HG03025 (cell line): Measurements from ENCODE around the gene SNAPC2.
"Not testable (repeated sequence)": the region's sequence is repeated elsewhere in the genome, so short reads cannot be mapped to it uniquely, and the experiment has no call there.

ENCODE experiments used
- ATAC-seq: cut with Tn5 transposase; IDR thresholded peaks from one replicate; pipeline ENCODE4 v1.9.1; 2021; ENCODE audit warnings: mild to moderate bottlenecking, moderate library complexity; ENCODE audit not compliant: unreplicated experiment, low FRiP score

Gene SNAPC2

DNA sequence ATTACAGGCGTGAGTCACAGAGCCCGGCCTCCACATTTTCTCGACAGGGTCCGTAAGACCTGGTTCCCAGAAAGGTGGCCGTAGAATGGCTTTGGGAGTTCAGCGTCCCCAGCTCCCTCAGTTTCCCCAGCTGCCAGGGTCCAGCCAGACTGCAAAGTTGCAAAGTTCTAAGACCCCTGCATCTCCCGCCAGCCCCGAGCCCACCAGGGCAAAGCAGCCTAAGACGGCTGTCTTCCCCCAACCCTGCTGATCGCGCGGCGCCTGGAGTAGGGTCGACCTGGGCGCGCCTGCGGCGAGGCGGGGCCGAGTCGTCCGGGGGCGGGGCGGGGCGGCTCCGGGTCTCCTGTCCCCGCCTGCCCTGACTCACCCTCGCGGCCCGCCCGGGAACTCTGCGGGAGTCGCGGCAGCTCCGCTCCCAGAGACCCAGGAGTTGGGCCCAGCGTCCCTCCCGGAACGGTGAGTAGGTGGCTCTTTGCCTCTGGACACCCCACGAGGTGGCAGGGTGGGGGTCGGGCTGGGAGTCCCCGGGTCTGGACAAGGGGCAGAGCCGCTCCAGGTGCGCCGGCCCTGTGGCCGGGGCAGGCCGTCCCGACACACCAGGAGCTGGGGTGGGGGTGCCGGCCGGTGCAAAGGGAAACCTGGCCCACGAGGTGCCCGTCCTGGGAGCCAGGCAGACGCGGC, 31.9 kb upstream of the SNAPC2 start, which contains the start of gene LRRC8E:
TSS of gene LRRC8E (plus strand) at position 366 of the 681 bp plus-strand sequence. CDS start 7,094 bp downstream, outside the sequence.
- ATAC-seq, result no peak

DNA sequence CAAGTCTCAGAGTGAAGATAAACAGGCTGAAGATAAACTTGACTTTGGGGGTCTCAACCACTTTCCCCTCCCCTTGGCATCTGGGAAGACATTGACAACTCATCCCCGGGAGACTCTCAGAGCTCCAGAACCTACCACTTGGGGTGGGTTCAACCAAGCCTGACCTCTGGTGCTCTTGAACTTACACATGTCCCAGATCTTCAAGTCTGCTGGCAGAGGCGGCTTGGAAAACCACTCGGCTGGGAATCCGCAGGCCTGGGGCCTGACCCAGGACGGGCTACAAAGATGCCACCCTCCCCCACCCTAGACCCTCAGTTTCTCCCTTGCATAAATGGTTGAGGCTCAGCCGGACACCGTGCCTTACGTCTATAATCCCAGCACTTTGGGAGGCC, 31.3 kb upstream of the SNAPC2 start:
- ATAC-seq, result no peak

DNA sequence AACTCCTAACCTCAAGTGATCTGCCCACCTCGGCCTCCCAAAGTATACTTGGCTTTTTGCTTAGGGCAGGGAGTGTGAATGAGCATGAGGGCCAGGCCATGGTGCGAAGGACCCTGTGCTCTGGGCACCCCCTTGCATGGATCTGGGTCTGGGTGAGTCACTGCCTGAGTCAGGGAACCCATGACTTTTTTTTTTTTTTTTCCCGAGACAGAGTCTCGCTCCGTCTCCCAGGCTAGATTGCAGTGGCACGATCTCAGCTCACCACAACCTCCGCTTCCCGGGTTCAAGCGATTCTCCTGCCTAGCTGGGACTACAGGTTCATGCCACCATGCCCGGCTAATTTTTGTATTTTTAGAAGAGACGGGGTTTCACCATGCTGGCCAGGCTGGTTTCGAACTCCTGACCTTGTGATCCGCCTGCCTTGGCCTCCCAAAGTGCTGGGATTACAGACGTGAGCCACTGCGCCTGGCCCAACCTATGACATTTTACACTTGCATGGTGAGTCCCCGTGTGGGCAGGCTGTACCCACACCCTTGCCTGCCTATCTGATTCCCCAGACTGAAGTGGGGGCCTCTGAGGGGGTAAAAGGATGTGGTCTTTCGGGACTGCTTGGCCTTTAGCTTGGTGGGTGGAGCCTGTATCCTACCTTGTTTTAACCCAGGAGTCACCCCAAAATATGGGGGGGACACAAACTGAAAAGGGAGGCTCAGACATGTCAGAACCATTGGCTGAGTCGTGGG, 26.6 kb upstream of the SNAPC2 start:
- ATAC-seq, result not testable (repeated sequence)

DNA sequence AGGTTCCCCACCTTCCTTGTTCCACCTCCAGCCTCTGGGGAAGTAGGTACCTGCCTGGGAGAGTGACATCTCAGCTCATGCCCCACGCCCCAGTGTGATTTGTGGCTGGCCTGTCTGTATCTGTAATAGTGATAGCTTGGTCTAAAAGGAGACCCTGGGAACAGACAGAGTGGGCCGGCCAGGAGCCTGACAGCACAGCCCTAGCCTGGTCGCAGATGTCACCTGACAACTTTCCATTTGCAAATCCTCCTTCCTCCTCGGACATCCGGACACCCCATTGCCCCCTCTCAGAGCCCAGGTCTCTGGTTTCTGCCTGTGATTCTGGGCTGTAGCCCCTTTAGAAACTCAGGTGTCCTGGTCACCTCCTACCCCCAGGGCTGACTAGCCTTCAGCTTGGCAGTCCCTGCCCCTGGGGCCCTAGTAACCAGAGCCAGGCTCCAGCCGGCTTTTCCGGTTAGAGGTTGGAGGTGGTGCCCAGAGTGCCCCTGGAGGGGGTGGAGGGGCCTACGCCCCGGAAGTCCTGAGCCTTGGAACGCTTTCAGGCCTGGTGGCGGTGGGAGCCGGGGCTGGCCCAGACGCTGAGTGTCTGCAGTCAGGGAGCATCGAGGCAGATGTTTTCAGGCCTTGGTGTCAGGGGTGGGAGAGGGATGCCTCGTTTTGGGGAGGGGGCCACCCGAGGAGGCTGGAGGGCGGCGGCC, 25.4 kb upstream of the SNAPC2 start:
- ATAC-seq, result no peak

DNA sequence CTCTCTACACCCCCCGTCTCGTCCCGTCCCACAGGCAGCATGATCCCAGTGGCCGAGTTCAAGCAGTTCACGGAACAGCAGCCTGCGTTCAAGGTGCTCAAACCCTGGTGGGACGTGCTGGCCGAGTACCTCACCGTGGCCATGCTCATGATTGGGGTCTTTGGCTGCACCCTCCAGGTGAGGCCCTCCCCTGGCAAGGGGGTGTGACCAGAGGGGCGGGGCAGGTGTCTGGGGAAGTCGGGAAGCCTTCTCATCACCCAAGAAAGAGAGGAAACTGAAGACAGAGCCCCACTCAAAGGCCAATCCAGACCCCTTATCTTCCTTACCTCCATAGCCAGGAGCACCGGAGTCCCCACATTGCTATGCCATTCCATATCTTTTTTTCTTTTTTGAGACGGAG, 24.6 kb upstream of the SNAPC2 start:
- no peak for ATAC-seq

DNA sequence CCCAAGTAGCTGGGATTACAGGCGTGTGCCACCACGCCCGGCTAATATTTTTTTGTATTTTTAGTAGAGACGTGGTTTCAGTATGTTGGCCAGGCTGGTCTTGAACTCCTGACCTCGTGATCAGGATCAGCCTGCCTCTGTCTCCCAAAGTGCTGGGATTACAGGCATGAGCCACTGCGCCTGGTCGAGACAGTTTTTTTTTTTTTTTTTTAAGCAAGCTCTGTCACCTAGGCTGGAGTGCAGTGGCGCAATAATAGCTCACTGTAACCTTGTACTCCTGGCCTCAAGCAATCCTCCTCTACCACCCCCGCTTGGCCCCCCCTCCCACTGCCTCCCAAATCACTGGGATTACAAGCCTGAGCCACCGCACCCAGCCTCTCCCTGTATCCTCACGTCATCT, 22.8 kb upstream of the SNAPC2 start:
- ATAC-seq, result no peak

DNA sequence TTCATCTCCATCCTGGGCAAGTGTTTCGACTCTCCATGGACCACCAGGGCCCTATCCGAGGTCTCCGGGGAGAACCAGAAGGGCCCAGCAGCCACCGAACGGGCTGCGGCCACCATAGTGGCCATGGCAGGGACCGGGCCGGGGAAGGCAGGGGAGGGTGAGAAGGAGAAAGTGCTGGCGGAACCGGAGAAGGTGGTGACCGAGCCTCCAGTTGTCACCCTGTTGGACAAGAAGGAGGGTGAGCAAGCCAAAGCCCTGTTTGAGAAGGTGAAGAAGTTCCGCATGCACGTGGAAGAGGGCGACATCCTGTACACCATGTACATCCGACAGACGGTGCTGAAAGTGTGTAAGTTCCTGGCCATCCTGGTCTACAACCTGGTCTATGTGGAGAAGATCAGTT, 21.2 kb upstream of the SNAPC2 start:
- ATAC-seq, result no peak

DNA sequence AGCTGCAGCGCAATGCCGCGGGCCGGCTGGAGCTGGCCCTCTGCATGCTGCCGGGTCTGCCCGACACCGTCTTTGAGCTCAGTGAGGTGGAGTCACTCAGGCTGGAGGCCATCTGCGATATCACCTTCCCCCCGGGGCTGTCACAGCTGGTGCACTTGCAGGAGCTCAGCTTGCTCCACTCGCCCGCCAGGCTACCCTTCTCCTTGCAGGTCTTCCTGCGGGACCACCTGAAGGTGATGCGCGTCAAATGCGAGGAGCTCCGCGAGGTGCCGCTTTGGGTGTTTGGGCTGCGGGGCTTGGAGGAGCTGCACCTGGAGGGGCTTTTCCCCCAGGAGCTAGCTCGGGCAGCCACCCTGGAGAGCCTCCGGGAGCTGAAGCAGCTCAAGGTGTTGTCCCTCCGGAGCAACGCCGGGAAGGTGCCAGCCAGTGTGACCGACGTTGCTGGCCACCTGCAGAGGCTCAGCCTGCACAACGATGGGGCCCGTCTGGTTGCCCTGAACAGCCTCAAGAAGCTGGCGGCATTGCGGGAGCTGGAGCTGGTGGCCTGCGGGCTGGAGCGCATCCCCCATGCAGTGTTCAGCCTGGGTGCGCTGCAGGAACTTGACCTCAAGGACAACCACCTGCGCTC, 20.3 kb upstream of the SNAPC2 start:
- ATAC-seq, result no peak

DNA sequence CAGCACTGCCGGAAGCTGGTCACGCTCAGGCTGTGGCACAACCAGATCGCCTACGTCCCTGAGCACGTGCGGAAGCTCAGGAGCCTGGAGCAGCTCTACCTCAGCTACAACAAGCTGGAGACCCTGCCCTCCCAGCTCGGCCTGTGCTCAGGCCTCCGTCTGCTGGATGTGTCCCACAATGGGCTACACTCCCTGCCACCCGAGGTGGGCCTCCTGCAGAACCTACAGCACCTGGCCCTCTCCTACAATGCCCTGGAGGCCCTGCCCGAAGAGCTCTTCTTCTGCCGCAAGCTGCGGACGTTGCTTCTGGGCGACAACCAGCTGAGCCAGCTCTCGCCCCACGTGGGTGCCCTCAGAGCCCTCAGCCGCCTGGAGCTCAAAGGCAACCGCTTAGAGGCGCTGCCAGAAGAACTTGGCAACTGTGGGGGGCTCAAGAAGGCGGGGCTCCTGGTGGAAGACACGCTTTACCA, 19.7 kb upstream of the SNAPC2 start:
- ATAC-seq, result no peak

DNA sequence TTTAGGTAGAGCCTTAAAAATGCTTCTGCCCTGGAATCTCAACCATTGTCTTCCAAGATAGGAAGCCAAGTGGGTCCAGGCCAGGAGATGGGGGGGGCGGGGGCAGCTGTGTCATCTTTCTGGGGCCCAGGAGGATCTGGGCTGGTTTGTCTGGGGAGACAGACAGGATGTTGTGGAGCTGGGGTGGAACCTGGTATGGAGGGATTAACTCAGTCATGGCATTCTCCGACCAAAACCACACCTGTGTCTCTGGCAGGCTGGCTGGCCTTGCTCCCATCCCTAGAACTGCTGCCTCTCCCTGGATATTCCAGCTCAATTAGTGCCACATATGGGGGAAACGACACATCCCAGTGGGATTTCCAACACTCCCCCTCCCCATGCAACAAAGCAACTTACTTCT, 19.2 kb upstream of the SNAPC2 start:
- no peak for ATAC-seq

DNA sequence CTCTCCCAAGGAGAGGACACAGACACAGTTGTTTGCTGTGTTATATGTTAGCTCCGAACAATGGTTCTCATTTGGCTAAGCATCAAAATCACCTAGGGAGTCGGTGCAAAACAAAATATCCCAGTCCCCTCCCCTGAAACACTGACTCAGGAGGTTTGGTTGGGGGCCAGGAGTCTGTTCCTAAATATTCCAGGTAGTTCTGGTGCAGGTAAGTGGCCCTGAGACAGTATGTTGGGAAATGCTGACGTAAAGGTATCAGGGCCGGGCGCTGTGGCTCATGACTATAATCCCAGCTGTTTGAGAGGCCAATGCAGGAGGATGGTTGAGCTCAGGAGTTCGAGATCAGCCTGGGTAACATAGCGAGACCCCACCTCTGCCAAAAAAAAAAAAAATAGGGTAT, 18.8 kb upstream of the SNAPC2 start:
- ATAC-seq, result no peak

DNA sequence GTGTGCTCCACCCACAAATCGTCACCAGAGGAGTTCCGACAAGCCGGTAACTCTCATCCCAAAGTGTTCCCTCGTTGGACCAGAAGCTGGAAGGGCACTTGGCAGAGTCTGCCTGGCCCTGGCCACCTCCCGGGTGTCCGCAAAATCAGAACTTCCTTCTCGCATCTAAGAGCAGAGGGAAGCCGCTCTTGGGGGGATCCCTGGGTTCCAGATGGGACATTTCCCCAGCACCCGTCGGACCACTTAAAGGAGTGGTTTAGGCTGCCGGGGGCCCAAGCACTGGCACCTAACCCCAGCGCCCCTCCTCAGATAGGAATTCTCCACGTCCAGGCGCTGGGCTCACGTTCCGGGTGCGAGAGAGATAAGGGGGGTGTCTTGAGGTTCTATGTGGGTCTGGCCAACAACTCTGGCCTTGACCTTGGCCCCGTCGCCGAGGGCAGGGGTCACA, 17.3 kb upstream of the SNAPC2 start:
- peak; percentile 3 for ATAC-seq

DNA sequence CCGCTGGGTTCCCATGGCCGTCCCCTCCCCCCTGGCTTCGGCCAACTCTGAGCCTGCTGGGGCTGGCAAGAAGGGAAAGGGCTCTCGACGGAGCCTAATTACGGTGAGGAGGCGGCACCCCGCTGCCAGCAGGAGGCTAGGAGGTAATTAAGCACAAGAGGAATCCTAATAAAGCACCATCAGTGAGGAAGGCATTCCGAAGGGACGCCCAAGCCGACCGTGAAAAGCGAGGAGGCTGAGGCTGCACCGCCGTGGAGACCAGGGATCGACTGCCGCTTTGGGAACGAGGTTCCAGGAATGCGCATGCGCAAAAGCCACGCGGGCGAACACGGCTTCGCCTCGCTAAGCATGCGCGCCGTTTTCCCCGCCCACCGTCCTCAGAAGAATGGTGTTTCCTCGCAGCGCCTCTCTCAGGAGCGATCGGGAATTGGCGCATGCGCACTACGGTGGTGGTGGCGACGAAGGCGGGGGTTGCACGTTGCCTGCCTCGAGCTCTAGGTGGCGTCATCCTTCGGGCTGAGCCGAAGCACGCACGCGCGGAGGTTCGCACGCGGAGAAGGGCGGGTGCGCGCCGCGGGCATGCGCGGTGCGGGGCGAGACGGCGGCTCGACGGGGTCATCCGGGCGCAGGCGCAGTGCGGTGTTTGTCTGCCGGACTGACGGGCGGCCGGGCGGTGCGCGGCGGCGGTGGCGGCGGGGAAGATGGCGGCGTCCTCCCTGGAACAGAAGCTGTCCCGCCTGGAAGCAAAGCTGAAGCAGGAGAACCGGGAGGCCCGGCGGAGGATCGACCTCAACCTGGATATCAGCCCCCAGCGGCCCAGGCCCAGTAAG, 16.7 kb upstream of the SNAPC2 start, which contains the start of gene MAP2K7:
TSS of gene MAP2K7 (plus strand) at position 634 of the 830 bp plus-strand sequence. CDS start at position 702, 68 bp downstream.
- ATAC-seq, result peak; percentile 90

DNA sequence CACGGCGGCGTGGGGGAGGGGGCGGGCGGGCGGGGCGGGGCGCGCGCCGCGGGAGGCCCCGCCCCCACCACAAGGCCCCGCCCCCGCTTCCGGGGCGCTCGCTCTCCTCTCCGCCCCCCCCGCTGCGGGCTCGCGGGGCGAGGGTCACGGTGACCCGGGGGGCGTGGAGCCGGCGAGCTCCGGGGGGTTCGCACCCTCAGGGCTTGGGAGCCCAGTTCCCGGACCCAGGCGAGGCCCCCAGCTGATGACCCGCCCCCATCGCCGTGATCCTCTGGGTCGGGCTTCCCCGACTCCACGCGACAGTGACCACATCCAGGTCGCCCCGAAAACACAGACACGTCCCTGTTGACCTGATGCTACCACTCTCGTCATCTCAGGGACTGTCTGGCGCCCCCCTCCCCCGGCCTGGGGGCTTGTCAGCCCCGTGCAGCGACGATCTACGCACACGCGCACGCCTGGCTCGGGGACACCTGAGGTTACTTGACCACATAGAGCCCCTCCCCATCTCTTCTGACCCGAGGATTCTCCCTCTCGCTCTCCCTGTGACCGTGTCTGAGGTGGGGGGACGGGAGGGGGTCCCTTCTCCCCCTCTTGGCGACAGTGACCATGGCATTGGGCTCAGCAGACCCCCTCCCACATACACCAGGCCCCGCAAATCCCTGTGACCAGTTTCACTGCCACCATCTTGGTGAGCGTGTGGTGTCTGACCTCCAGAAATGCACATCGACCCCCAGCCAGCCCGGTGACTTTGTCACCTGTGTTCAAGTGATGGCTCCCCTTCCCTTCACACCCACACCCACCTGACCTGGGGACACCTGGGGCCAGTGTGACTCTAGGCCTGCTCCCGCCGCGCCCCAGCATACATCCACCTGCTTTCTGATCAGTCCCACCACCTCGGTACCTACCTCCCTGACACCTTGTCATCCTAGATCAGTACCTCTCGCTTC, 15.8 kb upstream of the SNAPC2 start:
- ATAC-seq, result peak; percentile 23

DNA sequence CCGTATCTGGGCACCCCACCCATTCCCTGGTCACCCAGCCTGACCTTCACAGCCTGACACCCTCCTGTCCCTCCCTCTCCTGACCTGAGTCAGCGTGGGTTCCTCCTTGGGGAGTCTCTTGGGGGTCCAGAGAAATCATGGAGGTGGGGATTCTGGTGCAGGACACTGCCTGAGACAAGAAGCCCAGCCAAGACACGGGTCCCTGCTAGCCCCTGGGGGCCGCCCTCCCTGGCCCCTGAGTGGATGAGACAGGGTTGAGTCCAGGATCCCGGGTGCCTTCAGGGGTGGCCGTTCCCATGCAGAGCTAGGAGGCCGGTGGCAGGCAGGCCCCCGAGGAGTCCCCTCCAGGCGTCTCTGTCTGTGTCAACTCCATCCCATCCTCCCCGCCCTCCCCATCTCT, 14.9 kb upstream of the SNAPC2 start:
- ATAC-seq, result no peak

DNA sequence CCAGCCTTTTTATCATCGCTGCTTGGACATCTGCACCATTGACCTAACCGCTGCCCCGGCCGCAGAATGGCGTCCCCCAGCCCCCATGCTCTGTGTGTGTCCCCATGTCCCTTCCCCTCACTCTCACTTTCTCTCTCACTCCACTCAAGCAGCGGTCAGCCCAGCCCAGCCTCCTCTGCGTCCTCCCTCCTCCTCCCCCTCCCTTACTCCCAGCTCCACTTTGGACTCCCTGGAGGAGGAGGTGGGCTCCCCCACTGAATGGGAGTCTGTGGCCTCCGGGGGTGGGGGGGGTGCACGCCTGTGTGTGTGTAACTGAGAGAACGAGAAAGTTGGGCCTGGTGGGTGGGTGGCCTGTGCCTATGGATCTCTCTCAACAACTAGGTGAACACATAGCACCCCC, 14.3 kb upstream of the SNAPC2 start:
- ATAC-seq, result no peak

DNA sequence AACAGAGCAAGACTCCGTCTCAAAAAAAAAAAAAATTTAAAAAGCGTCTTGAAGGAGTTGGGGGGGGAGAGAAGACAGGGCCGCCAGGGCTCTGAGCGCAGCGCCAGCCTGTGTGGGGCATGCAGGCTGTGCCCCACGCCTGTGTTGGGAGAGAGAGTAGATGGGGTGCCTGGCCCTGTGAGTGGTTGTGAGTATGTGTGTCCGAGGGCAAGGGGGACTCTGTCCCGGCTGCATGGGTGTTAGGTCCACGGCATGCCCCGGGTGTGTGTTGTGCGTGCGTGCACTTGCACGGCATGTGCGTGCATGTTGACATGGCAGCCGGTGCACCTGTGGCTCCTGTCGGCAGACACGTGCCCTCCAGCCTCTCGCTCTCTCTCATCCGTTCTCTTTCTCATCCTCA, 13.0 kb upstream of the SNAPC2 start:
- ATAC-seq, result no peak

DNA sequence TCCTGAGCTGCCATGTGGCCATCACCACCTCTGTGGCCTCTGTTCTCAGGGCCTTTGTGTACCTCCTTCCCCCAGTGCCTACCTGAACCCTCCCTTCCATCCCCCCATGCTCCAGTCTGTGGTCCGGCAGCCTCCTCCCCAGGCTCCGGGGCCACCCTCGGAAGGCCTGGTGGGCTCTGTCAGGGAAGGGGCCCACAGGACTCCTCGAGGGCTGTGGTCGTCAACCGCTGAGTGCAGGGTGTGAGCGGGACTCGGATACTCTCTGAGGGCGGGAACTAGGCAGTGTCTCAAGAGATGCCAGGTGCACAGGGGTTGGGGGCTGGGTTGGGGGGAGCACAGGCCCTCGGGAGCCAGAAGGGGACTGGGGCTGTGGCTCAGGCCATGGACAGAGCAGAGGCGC, 12.6 kb upstream of the SNAPC2 start:
- no peak for ATAC-seq
